CD14-positive monocyte (primary cell): Measurements from ENCODE around the gene ROBO2. TPM values are rescaled to one million over a fixed set of nuclear protein-coding genes. Genes with fewer than 3 reads are reported as not detected.

Source experiments
- DNase-seq, 3 donors: peaks; one replicate each; pipeline ENCODE4 v3.0.0-alpha.2; 2011 to 2022
- H2AFZ ChIP-seq: 2 replicates; pipeline ENCODE4 v1.6.0; 2012; ENCODE audit warnings: mild to moderate bottlenecking, low read depth, low read length, inconsistent platforms; ENCODE audit not compliant: insufficient read depth, poor library complexity, severe bottlenecking
- H3K27ac ChIP-seq, 2 donors: 1 replicate in 1 of 2; 2 replicates in 1 of 2; pipeline ENCODE4 v1.5.1; 2012 to 2013; ENCODE audit warnings: low read length in 2 of 2, control low read depth in 1 of 2, inconsistent platforms in 1 of 2, low read depth in 1 of 2, mild to moderate bottlenecking in 1 of 2
- H3K27me3 ChIP-seq, 2 donors: one replicate each; pipeline versions ENCODE4 v1.6.0 to v1.6.1; 2011 to 2013; ENCODE audit warnings: low read length in 2 of 2; ENCODE audit not compliant: control insufficient read depth in 2 of 2, insufficient read depth in 2 of 2
- H3K36me3 ChIP-seq, 2 donors: replicated peaks in 1 of 2; 1 replicate in 1 of 2; 2 replicates in 1 of 2; pipeline versions ENCODE4 v1.5.1 to v1.6.1; 2012 to 2013; ENCODE audit warnings: low read length in 2 of 2, control low read depth in 1 of 2, inconsistent platforms in 1 of 2, mild to moderate bottlenecking in 1 of 2; ENCODE audit not compliant: insufficient read depth in 2 of 2, control insufficient read depth in 1 of 2
- H3K4me1 ChIP-seq, 2 donors: 1 replicate in 1 of 2; 2 replicates in 1 of 2; pipeline versions ENCODE4 v1.5.1 to v1.6.1; 2012 to 2013; ENCODE audit warnings: low read length in 2 of 2, control low read depth in 1 of 2, inconsistent platforms in 1 of 2, mild to moderate bottlenecking in 1 of 2, moderate library complexity in 1 of 2; ENCODE audit not compliant: insufficient read depth in 2 of 2, control insufficient read depth in 1 of 2
- H3K4me2 ChIP-seq: replicated peaks from 2 replicates; pipeline ENCODE3; 2012; ENCODE audit warnings: low read length, moderate library complexity, mild to moderate bottlenecking; ENCODE audit not compliant: poor library complexity, severe bottlenecking; ENCODE audit errors: extremely low read depth
- H3K4me3 ChIP-seq, 3 experiments: fragments of 200-600 bp in 1 of 3; sonication (generic) in 1 of 3; replicated peaks in 1 of 3; 1 replicate in 2 of 3; 2 replicates in 1 of 3; pipeline ENCODE4 v1.5.1; 2011 to 2013; ENCODE audit warnings: low read length in 3 of 3, mild to moderate bottlenecking in 3 of 3, control low read depth in 2 of 3, low read depth in 2 of 3, inconsistent platforms in 1 of 3, moderate library complexity in 1 of 3
- H3K79me2 ChIP-seq: 2 replicates; pipeline ENCODE4 v1.6.0; 2012; ENCODE audit warnings: mild to moderate bottlenecking, control low read depth, inconsistent platforms, low read length, moderate library complexity; ENCODE audit not compliant: insufficient read depth
- H3K9ac ChIP-seq: 2 replicates; pipeline ENCODE4 v1.6.0; 2017; ENCODE audit warnings: low read length, mild to moderate bottlenecking; ENCODE audit not compliant: insufficient read depth, poor library complexity, severe bottlenecking
- H3K9me3 ChIP-seq, 2 donors: replicated peaks in 1 of 2; 1 replicate in 1 of 2; 2 replicates in 1 of 2; pipeline versions ENCODE4 v1.5.1 to v1.6.1; 2012 to 2013; ENCODE audit warnings: low read length in 2 of 2, control low read depth in 1 of 2; ENCODE audit not compliant: control insufficient read depth in 1 of 2, insufficient read depth in 1 of 2
- H4K20me1 ChIP-seq: 2 replicates; pipeline ENCODE4 v1.6.0; 2012; ENCODE audit warnings: mild to moderate bottlenecking, low read length, control low read depth, moderate library complexity; ENCODE audit not compliant: insufficient read depth
- H3K27ac Mint-ChIP-seq, 7 donors: one replicate each; pipeline ENCODE4 v1.8.0; 2020; ENCODE audit warnings: mild to moderate bottlenecking in 7 of 7, mixed read lengths in 7 of 7, moderate library complexity in 6 of 7, inconsistent platforms in 2 of 7
- H3K27me3 Mint-ChIP-seq, 3 donors: one replicate each; pipeline ENCODE4 v1.8.0; 2021 to 2022; ENCODE audit warnings: low read depth in 3 of 3, mild to moderate bottlenecking in 3 of 3, mixed read lengths in 3 of 3, moderate library complexity in 3 of 3, inconsistent platforms in 1 of 3
- H3K36me3 Mint-ChIP-seq, 2 donors: one replicate each; pipeline ENCODE4 v1.8.0; 2020; ENCODE audit warnings: mixed read lengths in 2 of 2, inconsistent platforms in 1 of 2, mild to moderate bottlenecking in 1 of 2
- H3K4me1 Mint-ChIP-seq: one replicate; pipeline ENCODE4 v1.8.0; 2020; ENCODE audit warnings: mild to moderate bottlenecking, mixed read lengths
- H3K4me3 Mint-ChIP-seq, 2 donors: one replicate each; pipeline ENCODE4 v1.8.0; 2020; ENCODE audit warnings: mild to moderate bottlenecking in 2 of 2, mixed read lengths in 2 of 2, moderate library complexity in 1 of 2
- H3K9me3 Mint-ChIP-seq, 7 donors: one replicate each; pipeline ENCODE4 v1.8.0; 2020 to 2022; ENCODE audit warnings: mixed read lengths in 7 of 7, mild to moderate bottlenecking in 6 of 7, moderate library complexity in 6 of 7, inconsistent platforms in 2 of 7
- CTCF ChIP-seq: fragments of 200-600 bp; IDR thresholded peaks from one replicate; pipeline ENCODE4 v1.8.0; 2022; ENCODE audit warnings: antibody characterized with exemption, mild to moderate bottlenecking
- WGBS: methylation state at CpG from one replicate; pipeline ENCODE4 v1.1.5; 2013; ENCODE audit warnings: missing lambda C conversion rate; ENCODE audit not compliant: insufficient coverage; 5-methylcytosine and 5-hydroxymethylcytosine counted together
- intact Hi-C, 2 donors: fragments of 100-400 bp; cut with micrococcal nuclease; formaldehyde crosslinking; loops; one replicate each; pipeline versions ENCODE4 v1.15.0 to v1.15.1; 2023
- polyA plus RNA-seq, 3 donors: library from polyadenylated mRNA; depleted of rRNA in 1 of 3; unstranded in 2 of 3; stranded (reverse) in 1 of 3; fragments of 300-500 nt in 2 of 3; fragments of >200 nt in 1 of 3; fragmentation: Illumina TruSeq in 2 of 3; gene quantifications; 1 replicate in 2 of 3; 2 replicates in 1 of 3; pipeline ENCODE4 v1.2.3, GENCODE V29; 2012 to 2021

Gene ROBO2
- polyA plus RNA-seq, 3 donors: not detected

- no peak overlapping the region for H3K4me3 Mint-ChIP-seq
- no peak overlapping the region for H3K4me2 ChIP-seq
- WGBS: 75% methylated on average over 3 of the region's 9 CpGs
- no peak overlapping the region for H2AFZ ChIP-seq
- H3K9ac ChIP-seq: no peak overlapping the region
- H3K36me3 Mint-ChIP-seq: no peaks in the 10 kb centered on the region
- H3K27ac ChIP-seq: no peak overlapping the region
- intact Hi-C loops: no loop called here
- no peaks in the 10 kb centered on the region for H3K9me3 ChIP-seq
- no peaks in the 10 kb centered on the region for H3K9me3 Mint-ChIP-seq
- no peaks in the 10 kb centered on the region for H4K20me1 ChIP-seq
- H3K4me1 ChIP-seq: no peaks in the 10 kb centered on the region
- no peaks in the 10 kb centered on the region for H3K36me3 ChIP-seq
- H3K79me2 ChIP-seq: no peaks in the 10 kb centered on the region
- H3K4me1 Mint-ChIP-seq: no peaks in the 10 kb centered on the region
- no peak overlapping the region for H3K4me3 ChIP-seq
- DNase-seq: no peak
- H3K27ac Mint-ChIP-seq: no peak overlapping the region
- no peak for TF ChIP-seq CTCF
- no peaks in the 10 kb centered on the region for H3K27me3 ChIP-seq
- no peaks in the 10 kb centered on the region for H3K27me3 Mint-ChIP-seq
Measured at GRCh38 chr3:77256584-77257503, 216.9 kb downstream of the ROBO2 start.

GRCh38 chr3:77259694-77260093, 219.8 kb downstream of the ROBO2 start:
- no peak for TF ChIP-seq CTCF
- Mint-ChIP-seq H3K27ac (no peak overlapping the region), H3K4me3 (no peak overlapping the region), H3K27me3 (no peaks in the 10 kb centered on the region), H3K4me1 (no peaks in the 10 kb centered on the region), H3K9me3 (no peaks in the 10 kb centered on the region), H3K36me3 (no peaks in the 10 kb centered on the region)
- no peak for DNase-seq
- no peak overlapping the region for H3K9ac ChIP-seq
- no peaks in the 10 kb centered on the region for H3K27me3 ChIP-seq
- no peaks in the 10 kb centered on the region for H3K36me3 ChIP-seq
- no peaks in the 10 kb centered on the region for H3K9me3 ChIP-seq
- intact Hi-C loops: no loop called here
- no peaks in the 10 kb centered on the region for H4K20me1 ChIP-seq
- WGBS: 93% methylated on average over 4 of the region's 6 CpGs
- no peaks in the 10 kb centered on the region for H3K79me2 ChIP-seq
- H3K4me1 ChIP-seq: no peaks in the 10 kb centered on the region
- H3K4me3 ChIP-seq: no peak overlapping the region
- H2AFZ ChIP-seq: no peak overlapping the region
- no peak overlapping the region for H3K4me2 ChIP-seq
- no peak overlapping the region for H3K27ac ChIP-seq
